Astrocyte (in vitro differentiated cells and primary cell): ENCODE results near the gene TUBA1C. TPM values are rescaled to one million over a fixed set of nuclear protein-coding genes. Genes with fewer than 3 reads are reported as not detected.
A peak's percentile ranks its signal among the peaks of the same experiment; 100 is the strongest.

Source experiments
- DNase-seq: peaks from one replicate; pipeline ENCODE4 v3.0.0-alpha.2; 2010; ENCODE audit warnings: low read depth
- FAIRE-seq: peaks from 2 replicates; lab custom pipeline; 2011; peaks lifted over from hg19 to GRCh38; lab: Jason Lieb, UNC
- H2AFZ ChIP-seq: 2 replicates; pipeline ENCODE4 v1.6.0; 2012; ENCODE audit warnings: low read depth, low read length, inconsistent platforms
- H3K27ac ChIP-seq: 2 replicates; pipeline ENCODE4 v1.5.1; 2011; ENCODE audit warnings: low read depth, low read length, inconsistent platforms
- H3K27me3 ChIP-seq: 2 replicates; pipeline ENCODE4 v1.6.0; 2011; ENCODE audit warnings: low read length, inconsistent platforms; ENCODE audit not compliant: insufficient read depth
- H3K36me3 ChIP-seq: 2 replicates; pipeline ENCODE4 v1.5.1; 2011; ENCODE audit warnings: low read length, inconsistent platforms; ENCODE audit not compliant: insufficient read depth
- H3K4me1 ChIP-seq: 2 replicates; pipeline ENCODE4 v1.5.1; 2011; ENCODE audit warnings: low read length, inconsistent platforms; ENCODE audit not compliant: insufficient read depth
- H3K4me2 ChIP-seq: 2 replicates; pipeline ENCODE4 v1.6.0; 2012; ENCODE audit warnings: low read length, inconsistent platforms
- H3K4me3 ChIP-seq: 2 replicates; pipeline ENCODE4 v1.5.1; 2011; ENCODE audit warnings: low read depth, mild to moderate bottlenecking, low read length, inconsistent platforms; ENCODE audit not compliant: insufficient read depth
- H3K79me2 ChIP-seq: 2 replicates; pipeline ENCODE4 v1.6.0; 2012; ENCODE audit warnings: mild to moderate bottlenecking, low read length, inconsistent platforms; ENCODE audit not compliant: insufficient read depth
- H3K9ac ChIP-seq: 2 replicates; pipeline ENCODE4 v1.6.0; 2012; ENCODE audit warnings: mild to moderate bottlenecking, low read length, inconsistent platforms
- H3K9me3 ChIP-seq: 2 replicates; pipeline ENCODE4 v1.5.1; 2012; ENCODE audit warnings: low read depth, mild to moderate bottlenecking, low read length, inconsistent platforms; ENCODE audit not compliant: insufficient read depth
- H4K20me1 ChIP-seq: 2 replicates; pipeline ENCODE4 v1.6.0; 2012; ENCODE audit warnings: low read length, inconsistent platforms; ENCODE audit not compliant: insufficient read depth
- H3K27ac Mint-ChIP-seq: one replicate; pipeline ENCODE4 v1.8.0; 2021; ENCODE audit warnings: mild to moderate bottlenecking, mixed read lengths; ENCODE audit not compliant: unreplicated experiment
- H3K27me3 Mint-ChIP-seq: one replicate; pipeline ENCODE4 v1.8.0; 2021; ENCODE audit warnings: low read depth, mixed read lengths; ENCODE audit not compliant: unreplicated experiment
- H3K36me3 Mint-ChIP-seq: one replicate; pipeline ENCODE4 v1.8.0; 2021; ENCODE audit warnings: low read depth, mixed read lengths; ENCODE audit not compliant: unreplicated experiment
- H3K4me1 Mint-ChIP-seq: one replicate; pipeline ENCODE4 v1.8.0; 2021; ENCODE audit warnings: low read depth, mixed read lengths; ENCODE audit not compliant: unreplicated experiment
- H3K4me3 Mint-ChIP-seq: one replicate; pipeline ENCODE4 v1.8.0; 2021; ENCODE audit warnings: mild to moderate bottlenecking, moderate library complexity, mixed read lengths; ENCODE audit not compliant: unreplicated experiment
- H3K9me3 Mint-ChIP-seq: one replicate; pipeline ENCODE4 v1.8.0; 2021; ENCODE audit warnings: mild to moderate bottlenecking, mixed read lengths; ENCODE audit not compliant: unreplicated experiment
- EZH2 ChIP-seq: IDR thresholded peaks from 2 replicates; pipeline ENCODE4 v1.6.1; 2012; ENCODE audit warnings: mild to moderate bottlenecking, low read length, inconsistent platforms; ENCODE audit not compliant: insufficient read depth
- total RNA-seq: library from RNA; stranded (reverse); gene quantifications from 2 replicates; pipeline ENCODE4 v1.2.1, GENCODE V29; 2021
- TF ChIP-seq, protein P1 (sequence below): IDR thresholded peaks from 2 replicates; pipeline ENCODE4 v1.5.1; 2011; ENCODE audit warnings: low read depth, mild to moderate bottlenecking, inconsistent platforms, low read length, moderate library complexity; ENCODE audit not compliant: insufficient read depth

TUBA1C gene
- total RNA-seq, 1 donor from 2014 or later: 408 TPM

DNA sequence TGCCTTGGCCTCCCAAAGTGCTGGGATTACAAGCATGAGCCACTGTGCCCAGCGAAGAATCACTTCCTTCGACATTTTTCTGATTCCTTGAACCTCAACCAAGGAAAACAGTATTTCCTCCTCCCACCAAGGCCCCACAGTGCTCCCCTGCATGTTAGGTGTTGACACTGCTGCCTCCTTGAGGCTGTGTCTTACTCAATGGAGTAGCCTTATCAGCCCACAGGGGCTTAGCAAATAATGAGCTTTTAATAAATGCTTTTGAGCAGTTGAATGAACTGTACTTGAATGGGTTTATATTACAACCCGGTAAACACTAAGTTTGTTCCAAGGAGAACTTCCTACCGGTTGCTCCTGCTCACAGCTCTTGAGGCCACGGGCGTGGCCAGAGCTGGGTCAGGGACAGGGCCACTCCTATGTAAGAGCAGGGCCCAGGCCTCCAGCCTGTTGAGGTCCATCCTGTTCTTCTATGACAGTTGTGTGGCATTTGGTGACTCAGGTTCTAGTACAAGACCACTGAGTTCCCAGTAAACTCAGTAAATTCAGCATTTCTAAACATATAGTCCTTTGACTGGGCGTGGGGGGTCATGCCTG, 39.2 kb upstream of the TUBA1C start:
- Mint-ChIP-seq H3K27ac (no peak overlapping the region), H3K9me3 (no peaks in the 10 kb centered on the region), H3K4me3 (no peak overlapping the region), H3K27me3 (no peaks in the 10 kb centered on the region), H3K4me1 (peaks cover 10% of the 10 kb centered on the region), H3K36me3 (no peaks in the 10 kb centered on the region)
- H2AFZ ChIP-seq: no peak overlapping the region
- H3K9me3 ChIP-seq: no peaks in the 10 kb centered on the region
- no peaks in the 10 kb centered on the region for H3K36me3 ChIP-seq
- TF ChIP-seq EZH2: no peak
- TF ChIP-seq, protein P1, sequence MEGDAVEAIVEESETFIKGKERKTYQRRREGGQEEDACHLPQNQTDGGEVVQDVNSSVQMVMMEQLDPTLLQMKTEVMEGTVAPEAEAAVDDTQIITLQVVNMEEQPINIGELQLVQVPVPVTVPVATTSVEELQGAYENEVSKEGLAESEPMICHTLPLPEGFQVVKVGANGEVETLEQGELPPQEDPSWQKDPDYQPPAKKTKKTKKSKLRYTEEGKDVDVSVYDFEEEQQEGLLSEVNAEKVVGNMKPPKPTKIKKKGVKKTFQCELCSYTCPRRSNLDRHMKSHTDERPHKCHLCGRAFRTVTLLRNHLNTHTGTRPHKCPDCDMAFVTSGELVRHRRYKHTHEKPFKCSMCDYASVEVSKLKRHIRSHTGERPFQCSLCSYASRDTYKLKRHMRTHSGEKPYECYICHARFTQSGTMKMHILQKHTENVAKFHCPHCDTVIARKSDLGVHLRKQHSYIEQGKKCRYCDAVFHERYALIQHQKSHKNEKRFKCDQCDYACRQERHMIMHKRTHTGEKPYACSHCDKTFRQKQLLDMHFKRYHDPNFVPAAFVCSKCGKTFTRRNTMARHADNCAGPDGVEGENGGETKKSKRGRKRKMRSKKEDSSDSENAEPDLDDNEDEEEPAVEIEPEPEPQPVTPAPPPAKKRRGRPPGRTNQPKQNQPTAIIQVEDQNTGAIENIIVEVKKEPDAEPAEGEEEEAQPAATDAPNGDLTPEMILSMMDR: no peak
- no peaks in the 10 kb centered on the region for H4K20me1 ChIP-seq
- H3K27me3 ChIP-seq: no peaks in the 10 kb centered on the region
- no peak overlapping the region for H3K27ac ChIP-seq
- no peak for FAIRE-seq
- peaks cover 8% of the 10 kb centered on the region for H3K4me1 ChIP-seq
- DNase-seq: peak; percentile 59
- H3K9ac ChIP-seq: no peak overlapping the region
- no peak overlapping the region for H3K4me2 ChIP-seq
- no peaks in the 10 kb centered on the region for H3K79me2 ChIP-seq
- H3K4me3 ChIP-seq: no peak overlapping the region

DNA sequence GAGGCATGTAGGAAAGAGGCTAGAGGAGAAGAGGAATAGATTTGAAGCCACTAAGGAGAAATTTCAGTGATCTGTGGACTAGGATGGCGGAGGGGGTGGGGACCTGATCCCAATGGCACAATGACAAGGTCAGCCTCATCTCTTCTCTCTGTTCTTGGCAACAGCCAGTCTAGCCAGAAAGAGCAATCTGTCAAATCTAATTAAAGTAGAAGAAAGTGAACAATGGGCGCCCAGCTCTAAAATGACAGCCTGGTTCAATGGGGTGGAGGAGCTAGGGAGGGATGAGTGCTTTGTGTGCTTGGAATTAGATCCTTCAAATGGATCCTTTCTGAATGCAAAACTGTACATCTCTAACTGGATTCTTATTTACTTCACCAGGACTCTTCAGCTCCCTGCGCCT, 37.2 kb upstream of the TUBA1C start:
- TF ChIP-seq, protein P1: no peak
- no peak for TF ChIP-seq EZH2
- Histone ChIP-seq H3K79me2 (no peaks in the 10 kb centered on the region), H3K9me3 (no peaks in the 10 kb centered on the region), H3K4me1 (peaks cover 13% of the 10 kb centered on the region), H3K27me3 (no peaks in the 10 kb centered on the region), H3K36me3 (no peaks in the 10 kb centered on the region), H3K27ac (no peak overlapping the region), H4K20me1 (no peaks in the 10 kb centered on the region), H2AFZ (no peak overlapping the region), H3K4me3 (no peak overlapping the region), H3K9ac (no peak overlapping the region), H3K4me2 (no peak overlapping the region)
- Mint-ChIP-seq H3K4me1 (peaks cover 15% of the 10 kb centered on the region), H3K9me3 (no peaks in the 10 kb centered on the region), H3K27ac (no peak overlapping the region), H3K36me3 (no peaks in the 10 kb centered on the region), H3K4me3 (no peak overlapping the region), H3K27me3 (no peaks in the 10 kb centered on the region)
- no peak for DNase-seq
- no peak for FAIRE-seq

DNA sequence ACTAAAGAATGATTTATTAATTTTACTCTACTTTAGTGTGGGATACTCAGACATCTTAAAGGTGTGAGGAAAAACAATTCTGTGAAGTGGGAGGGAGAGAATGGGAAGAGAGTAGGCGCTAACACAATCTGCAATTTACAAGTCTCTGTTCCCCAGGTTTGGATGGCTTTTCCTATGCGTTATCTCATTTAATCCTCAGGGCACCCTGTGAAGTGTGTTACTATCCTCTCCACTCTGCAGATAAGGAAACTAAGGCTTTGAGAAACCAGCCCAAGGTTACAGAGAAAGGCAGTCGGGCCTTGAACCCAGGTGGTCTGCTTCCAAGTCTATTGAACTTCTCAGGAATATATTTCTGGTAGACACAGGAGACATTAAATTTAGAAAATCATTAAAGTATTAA, 36.2 kb upstream of the TUBA1C start:
- H3K9me3 ChIP-seq: no peaks in the 10 kb centered on the region
- Mint-ChIP-seq H3K4me3 (no peak overlapping the region), H3K4me1 (peaks cover 21% of the 10 kb centered on the region), H3K27me3 (no peaks in the 10 kb centered on the region), H3K27ac (no peak overlapping the region), H3K9me3 (no peaks in the 10 kb centered on the region), H3K36me3 (no peaks in the 10 kb centered on the region)
- no peaks in the 10 kb centered on the region for H4K20me1 ChIP-seq
- H3K79me2 ChIP-seq: peaks cover under 1% of the 10 kb centered on the region
- H3K4me1 ChIP-seq: peaks cover 19% of the 10 kb centered on the region
- TF ChIP-seq, protein P1: no peak
- TF ChIP-seq EZH2: no peak
- H3K27ac ChIP-seq: no peak overlapping the region
- no peak overlapping the region for H3K4me2 ChIP-seq
- FAIRE-seq (no peak), DNase-seq (no peak)
- no peaks in the 10 kb centered on the region for H3K27me3 ChIP-seq
- no peaks in the 10 kb centered on the region for H3K36me3 ChIP-seq
- H3K4me3 ChIP-seq: no peak overlapping the region
- H2AFZ ChIP-seq: no peak overlapping the region
- no peak overlapping the region for H3K9ac ChIP-seq
